PC-9 (cell line): Measurements from ENCODE around the gene PLAC1. TPM values are rescaled to one million over a fixed set of nuclear protein-coding genes. Genes with fewer than 3 reads are reported as not detected.

Experiments used
- BruUV-seq: library from RNA; stranded (reverse); fragments of 400-500 nt; replicated peaks from 2 replicates; lab custom pipeline; 2021; lab: Mats Ljungman, UMichigan
- CTCF ChIA-PET: fragments of 300-600 bp; sonication (Branson Sonifier 250); formaldehyde crosslinking; loops from one replicate; lab custom pipeline; 2022; ENCODE audit warnings: antibody characterized with exemption; lab: Charles Lee
- POLR2A ChIA-PET: fragments of 300-600 bp; sonication (Branson Sonifier 250); formaldehyde crosslinking; loops from one replicate; lab custom pipeline; 2022; ENCODE audit warnings: antibody characterized with exemption; ENCODE audit not compliant: unreplicated experiment; lab: Charles Lee
- DNase-seq, 2 experiments: peaks; one replicate each; pipeline versions ENCODE4 v3.0.0 to v3.0.0-alpha.2; 2015 to 2022; ENCODE audit warnings: mixed read lengths in 1 of 2
- H2AFZ ChIP-seq: fragments of 200-600 bp; sonication (generic); 2 replicates; pipeline ENCODE4 v1.8.1; 2017; ENCODE audit warnings: antibody characterized with exemption
- H3F3A ChIP-seq: fragments of 200-600 bp; sonication (generic); 2 replicates; pipeline ENCODE4 v1.8.1; 2017; ENCODE audit warnings: antibody characterized with exemption, mild to moderate bottlenecking, low read depth; ENCODE audit not compliant: insufficient read depth
- H3K27ac ChIP-seq: fragments of 200-600 bp; sonication (generic); 2 replicates; pipeline ENCODE4 v1.6.1; 2016; ENCODE audit warnings: mixed run types
- H3K27me3 ChIP-seq: fragments of 200-600 bp; sonication (generic); 2 replicates; pipeline ENCODE4 v1.6.1; 2016; ENCODE audit warnings: low read depth, mixed run types; ENCODE audit not compliant: insufficient read depth
- H3K36me3 ChIP-seq: fragments of 200-600 bp; sonication (generic); 2 replicates; pipeline ENCODE4 v1.6.1; 2016; ENCODE audit warnings: low read depth, mixed run types
- H3K4me1 ChIP-seq: fragments of 200-600 bp; sonication (generic); replicated peaks from 2 replicates; pipeline ENCODE4 v1.6.1; 2016; ENCODE audit warnings: mixed run types; ENCODE audit not compliant: insufficient read depth
- H3K4me2 ChIP-seq: fragments of 200-600 bp; sonication (generic); 2 replicates; pipeline ENCODE4 v1.6.1; 2017; ENCODE audit warnings: mixed run types
- H3K4me3 ChIP-seq: fragments of 200-600 bp; sonication (generic); 2 replicates; pipeline ENCODE4 v1.6.1; 2016; ENCODE audit warnings: mixed run types
- H3K79me2 ChIP-seq: fragments of 200-600 bp; sonication (generic); 2 replicates; pipeline ENCODE4 v1.6.1; 2017; ENCODE audit warnings: low read depth, mixed run types
- H3K9me2 ChIP-seq: fragments of 200-600 bp; sonication (generic); 2 replicates; pipeline ENCODE4 v1.8.1; 2017; ENCODE audit warnings: mild to moderate bottlenecking; ENCODE audit not compliant: insufficient read depth
- H3K9me3 ChIP-seq: fragments of 200-600 bp; sonication (generic); 2 replicates; pipeline ENCODE4 v1.8.1; 2016; ENCODE audit warnings: low read depth; ENCODE audit not compliant: insufficient read depth
- H4K20me1 ChIP-seq: fragments of 200-600 bp; sonication (generic); 2 replicates; pipeline ENCODE4 v1.8.1; 2017; ENCODE audit not compliant: insufficient read depth
- CTCF ChIP-seq: fragments of 200-600 bp; sonication (generic); conservative IDR thresholded peaks from 2 replicates; pipeline ENCODE4 v1.6.1; 2017; ENCODE audit warnings: mixed run types, antibody characterized with exemption, mild to moderate bottlenecking, moderate library complexity
- EZH2 ChIP-seq: fragments of 200-600 bp; sonication (generic); IDR thresholded peaks from 2 replicates; pipeline ENCODE4 v1.8.0; 2017; ENCODE audit warnings: antibody characterized with exemption, low read depth
- intact Hi-C: fragments of 100-400 bp; cut with micrococcal nuclease; formaldehyde crosslinking; loops from one replicate; pipeline ENCODE4 v1.10.0; 2022; ENCODE audit not compliant: unreplicated experiment
- total RNA-seq: library from RNA; stranded (reverse); gene quantifications from 2 replicates; pipeline ENCODE4 v1.2.3, GENCODE V29; 2021

PLAC1 gene
- total RNA-seq, 1 experiment from 2014 or later, result 2.1 TPM

GRCh38 chrX:134529481-134529880, 128.8 kb downstream of the PLAC1 start:
- POLR2A ChIA-PET, result no interaction called here

DNA sequence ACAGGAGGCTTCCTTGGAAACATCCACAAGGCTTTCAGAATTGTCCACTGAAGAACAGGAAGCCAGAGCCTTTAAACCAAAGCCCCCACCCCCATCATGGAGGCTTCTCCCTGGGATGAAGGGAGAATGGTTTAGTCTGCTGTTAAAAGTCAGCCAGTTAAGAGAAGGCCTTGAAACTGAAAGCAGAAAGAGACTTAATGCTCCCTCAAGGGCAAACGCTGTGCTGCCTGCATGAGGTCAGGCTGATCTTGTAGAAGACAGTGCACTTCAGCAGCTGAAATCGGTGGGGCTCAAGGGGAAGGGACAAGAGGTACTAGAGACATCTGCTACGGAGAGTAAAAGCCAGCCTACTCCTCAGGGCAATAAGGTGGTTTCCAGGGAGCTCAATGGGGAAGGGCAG, 129.3 kb downstream of the PLAC1 start:
- DNase-seq, result no peak
- Histone ChIP-seq H3K36me3 (no peaks in the 10 kb centered on the region), H3K27me3 (no peaks in the 10 kb centered on the region), H3K4me3 (no peak overlapping the region), H3K4me1 (peaks cover 31% of the 10 kb centered on the region), H3K79me2 (no peaks in the 10 kb centered on the region), H4K20me1 (no peaks in the 10 kb centered on the region), H3K4me2 (no peak overlapping the region), H3K27ac (no peak overlapping the region), H3K9me3 (no peaks in the 10 kb centered on the region), H3F3A (peaks cover 7% of the 10 kb centered on the region; the same call in 1 of the 2 replicates), H3K9me2 (no peaks in the 10 kb centered on the region), H2AFZ (no peak overlapping the region)
- TF ChIP-seq EZH2, result no peak
- no peak for TF ChIP-seq CTCF
- POLR2A ChIA-PET, result no interaction called here
- no TSS peak for BruUV-seq
- CTCF ChIA-PET, result interaction anchor here (0.6 kb wide), 1 partner anchor 367 kb away, joined by 3 read pairs; no protein-coding TSS in a partner anchor
- intact Hi-C loops, result no loop called here

More at GRCh38 chrX:134529481-134529880, 128.8 kb downstream of the PLAC1 start:
- H3K4me1 ChIP-seq, result peaks cover 31% of the 10 kb centered on the region
- no peak for DNase-seq
- CTCF ChIA-PET, result no interaction called here
- no peak overlapping the region for H3K27ac ChIP-seq
- no peak overlapping the region for H2AFZ ChIP-seq
- TF ChIP-seq CTCF, result no peak
- no peaks in the 10 kb centered on the region for H4K20me1 ChIP-seq
- no peaks in the 10 kb centered on the region for H3K79me2 ChIP-seq
- H3K27me3 ChIP-seq, result no peaks in the 10 kb centered on the region
- no peaks in the 10 kb centered on the region for H3K9me2 ChIP-seq
- H3F3A ChIP-seq, result peaks cover 7% of the 10 kb centered on the region; the same call in 1 of the 2 replicates
- H3K36me3 ChIP-seq, result no peaks in the 10 kb centered on the region
- intact Hi-C loops, result no loop called here
- BruUV-seq, result no TSS peak
- no peaks in the 10 kb centered on the region for H3K9me3 ChIP-seq
- no peak overlapping the region for H3K4me2 ChIP-seq
- no peak overlapping the region for H3K4me3 ChIP-seq

DNA sequence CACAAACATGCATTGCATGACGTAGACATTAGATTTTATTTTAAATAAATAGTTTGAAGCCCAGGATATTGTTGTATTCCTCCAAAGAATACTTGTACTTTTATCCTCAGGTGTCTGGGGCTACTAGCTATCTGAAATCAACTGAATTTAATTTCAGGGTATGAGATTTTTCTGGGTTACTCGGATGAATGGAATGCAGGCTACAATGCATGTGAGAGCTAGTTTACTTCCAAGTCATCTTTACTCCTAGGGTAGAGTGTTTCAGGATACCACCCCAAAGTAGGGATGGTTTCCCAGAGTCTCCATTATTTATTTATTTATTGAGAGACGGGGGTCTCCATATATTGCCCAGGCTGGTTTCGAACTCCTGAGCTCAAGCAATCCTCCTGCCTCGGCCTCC, 131.9 kb downstream of the PLAC1 start:
- H3K36me3 ChIP-seq, result no peaks in the 10 kb centered on the region
- CTCF ChIA-PET, result no interaction called here
- H2AFZ ChIP-seq, result no peak overlapping the region
- H3K27me3 ChIP-seq, result no peaks in the 10 kb centered on the region
- TF ChIP-seq EZH2 (no peak), CTCF (no peak)
- intact Hi-C loops, result no loop called here
- peaks cover 7% of the 10 kb centered on the region; the same call in 1 of the 2 replicates for H3F3A ChIP-seq
- no peak overlapping the region for H3K4me2 ChIP-seq
- no peak overlapping the region for H3K4me3 ChIP-seq
- peaks cover 19% of the 10 kb centered on the region for H3K4me1 ChIP-seq
- no TSS peak for BruUV-seq
- no peaks in the 10 kb centered on the region for H4K20me1 ChIP-seq
- H3K9me2 ChIP-seq, result no peaks in the 10 kb centered on the region
- H3K9me3 ChIP-seq, result no peaks in the 10 kb centered on the region
- H3K79me2 ChIP-seq, result no peaks in the 10 kb centered on the region
- no peak for DNase-seq
- POLR2A ChIA-PET, result interaction anchor here (0.7 to 0.9 kb wide), 3 partner anchors 52 to 238 kb away, joined by 3 to 26 read pairs (median 9); no protein-coding TSS in a partner anchor
- H3K27ac ChIP-seq, result no peak overlapping the region
